ENCODE measurements around the gene RIBC1.
"Not testable (repeated sequence)": the region's sequence is repeated elsewhere in the genome, so short reads cannot be mapped to it uniquely, and the experiment has no call there.

RIBC1 gene

DNA sequence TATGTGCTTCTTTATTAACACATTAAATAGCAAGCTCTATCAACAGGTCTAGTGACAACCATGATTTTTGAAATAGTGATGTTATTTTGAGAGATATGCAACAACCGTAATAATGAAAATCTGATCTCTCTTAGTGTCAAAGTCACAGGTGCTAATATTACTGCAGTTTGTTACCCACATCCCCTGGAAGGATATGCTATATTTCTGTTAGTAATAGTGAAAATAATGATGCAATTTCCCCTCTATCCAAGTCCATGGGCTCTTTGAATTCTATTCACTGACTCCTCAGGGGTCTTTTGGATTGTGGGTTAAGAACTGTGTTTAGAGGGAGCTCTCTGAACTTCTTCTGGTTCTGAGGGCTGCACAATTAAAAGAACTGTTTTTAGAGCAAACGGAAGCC lies 14.5 kb downstream of the RIBC1 start:
- DNase-seq: no peak

DNA sequence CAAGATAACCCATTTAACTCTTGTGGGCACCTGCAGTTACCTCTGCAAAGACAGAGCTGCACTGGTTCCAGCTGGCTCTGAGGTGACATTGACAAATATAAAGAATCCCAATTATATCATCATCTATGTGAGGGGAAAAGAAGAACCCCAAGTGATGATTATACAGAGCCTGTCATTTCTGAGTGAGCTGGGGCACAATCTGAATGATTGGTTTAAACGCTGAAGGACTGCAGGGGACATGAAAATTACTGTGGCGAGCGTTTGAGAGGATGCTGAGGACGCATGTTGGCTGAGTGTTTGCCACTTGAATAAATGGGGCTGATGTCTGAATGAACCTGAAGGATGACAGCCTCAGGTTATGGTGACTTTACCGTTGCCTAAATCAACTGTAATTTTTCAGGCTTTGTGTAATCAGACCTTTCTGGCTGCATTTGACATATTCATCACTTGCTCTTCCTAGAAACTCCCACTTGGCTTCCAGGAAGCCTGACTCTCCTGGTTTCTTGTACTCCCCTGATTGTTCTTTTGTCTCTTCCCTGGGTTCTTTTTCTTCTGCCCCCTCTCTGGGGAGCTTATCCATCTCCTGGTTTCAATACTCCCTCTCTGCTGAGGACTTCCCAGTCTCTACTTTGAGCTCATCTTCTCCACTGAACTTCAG lies 15.6 kb downstream of the RIBC1 start:
- DNase-seq: peak; percentile 49

DNA sequence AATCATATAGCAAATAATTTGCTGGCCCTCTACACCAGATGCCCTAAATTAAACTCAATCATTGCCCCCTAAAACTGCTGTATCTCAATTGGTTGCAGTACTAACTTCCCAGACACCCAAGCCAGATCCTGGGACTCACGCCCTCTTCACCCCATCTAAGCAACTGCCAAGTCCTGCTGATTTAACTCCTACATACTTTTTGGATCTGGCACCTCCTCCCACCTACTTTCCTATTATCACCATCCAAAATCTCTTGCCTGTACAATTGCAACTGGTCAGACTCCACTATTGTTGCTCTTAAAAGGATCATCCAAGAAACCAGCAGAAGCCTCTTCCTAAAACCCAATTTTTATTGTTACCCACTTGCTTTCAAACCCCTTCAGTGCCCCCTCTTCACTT lies 16.2 kb downstream of the RIBC1 start:
- no peak for DNase-seq

DNA sequence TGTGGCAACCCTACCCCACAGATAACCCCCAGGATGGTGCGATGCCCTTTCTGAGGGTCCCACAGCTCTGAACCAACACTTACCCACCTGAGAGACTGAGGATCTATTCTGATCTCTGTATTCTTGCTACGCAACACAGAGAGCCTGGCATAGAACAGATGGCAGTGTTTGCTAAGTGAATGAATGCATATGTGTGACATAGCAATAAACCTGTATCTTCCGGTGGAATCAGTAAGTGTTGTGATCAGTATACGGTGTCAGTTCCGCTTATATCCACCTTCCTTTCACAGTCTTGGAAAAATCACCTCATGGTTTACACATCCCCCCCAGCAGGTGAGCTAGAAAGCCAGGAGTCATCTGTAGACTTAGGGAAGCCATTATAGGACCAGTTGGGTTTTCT lies 17.4 kb downstream of the RIBC1 start:
- peak; percentile 51 for DNase-seq

DNA sequence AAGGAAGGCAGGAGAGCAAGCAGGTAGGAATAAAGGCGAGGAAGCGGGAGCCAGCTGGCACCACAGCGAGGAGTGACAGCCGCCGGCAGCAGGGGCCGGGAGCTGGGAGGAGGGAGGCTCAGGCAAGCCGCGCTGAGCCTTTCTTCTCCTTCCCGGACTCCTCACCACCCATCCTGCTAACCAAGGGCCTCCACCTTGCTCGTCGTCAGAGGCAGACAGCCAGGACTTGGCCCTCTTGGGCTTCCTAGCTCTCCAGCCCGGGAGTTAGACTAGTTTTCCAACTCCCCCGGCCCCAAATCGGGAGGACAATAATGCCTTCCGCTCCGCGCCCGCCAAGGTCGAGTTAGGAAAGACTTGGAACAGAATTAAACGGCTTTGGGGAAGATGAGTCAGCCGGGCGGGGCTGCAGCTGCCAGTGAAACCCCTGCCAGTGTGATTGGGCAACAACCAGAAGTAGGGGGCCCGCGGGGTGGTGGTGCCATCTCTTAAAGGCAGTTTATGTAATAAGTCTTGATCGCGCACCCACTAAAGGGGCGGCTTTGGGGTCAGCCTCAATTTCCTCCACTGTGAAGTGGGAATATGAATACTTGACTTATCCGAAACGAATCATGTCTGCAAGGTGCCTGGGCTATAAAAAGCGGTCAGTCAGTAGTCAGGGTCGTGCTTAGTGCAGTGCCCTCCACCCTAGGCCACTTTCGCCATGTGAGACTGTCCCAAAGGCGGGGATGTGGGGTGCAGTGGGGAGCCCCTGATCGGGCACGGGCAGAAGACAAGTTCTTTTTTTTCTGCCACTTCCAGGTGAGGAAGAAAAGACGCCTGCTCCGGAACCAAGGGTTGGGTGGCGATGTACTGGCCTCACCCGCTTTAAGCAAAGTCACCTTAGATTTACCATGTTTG lies 18.2 kb downstream of the RIBC1 start:
- DNase-seq: peak; percentile 21

DNA sequence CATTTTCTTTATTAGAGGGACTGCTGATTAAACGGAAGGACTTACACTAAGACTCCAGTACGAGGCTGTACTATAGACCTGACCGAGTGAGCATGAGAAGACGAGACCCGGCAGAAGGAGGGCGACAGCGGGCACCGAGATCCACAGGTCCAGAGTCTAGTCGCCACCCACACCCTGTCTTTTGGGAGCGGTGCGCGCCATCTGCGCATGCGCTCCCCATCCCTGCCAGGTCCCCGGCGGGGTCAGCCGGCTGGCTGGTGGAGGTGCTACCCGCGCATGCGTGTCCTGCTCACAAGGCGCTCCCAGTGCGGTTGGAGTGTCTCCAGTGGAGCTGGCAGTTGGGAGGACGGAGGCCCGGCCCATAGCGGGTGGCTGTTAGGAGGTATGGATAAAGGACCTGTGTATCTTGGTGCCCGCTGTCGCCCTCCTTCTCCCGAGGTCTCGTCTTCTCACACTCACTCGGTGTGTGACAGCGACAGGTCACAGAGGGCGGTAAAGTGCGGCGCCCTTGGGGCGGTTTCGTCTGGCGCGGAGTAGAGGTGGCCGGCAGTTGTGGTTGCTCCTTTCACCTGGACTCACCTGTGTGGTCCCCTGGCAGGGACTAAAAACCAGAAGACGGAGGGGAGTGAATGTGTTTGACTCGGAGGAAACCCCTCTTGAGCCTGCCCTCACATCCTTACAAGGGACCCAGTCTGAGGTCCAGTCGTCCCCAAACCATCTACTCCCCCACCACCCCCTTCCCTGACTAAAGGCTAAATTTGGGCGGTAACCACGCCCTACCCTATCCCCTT lies 19.1 kb downstream of the RIBC1 start:
- DNase-seq: peak; percentile 92

DNA sequence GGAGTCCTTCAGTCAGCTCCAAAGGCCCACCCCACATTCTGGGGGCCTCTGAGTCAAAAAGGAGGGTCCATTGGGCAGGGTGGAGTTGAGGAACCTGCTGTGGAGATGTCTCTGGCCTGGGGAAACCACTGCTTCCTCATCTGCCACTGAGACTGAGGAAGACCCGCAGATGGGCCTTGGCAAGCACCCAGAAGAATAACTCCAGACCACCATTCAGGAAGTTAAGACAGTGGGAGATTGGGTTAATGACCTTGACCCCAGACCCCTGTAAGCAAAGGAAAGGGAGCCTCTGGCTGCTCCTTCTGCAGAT lies 19.6 kb downstream of the RIBC1 start:
- DNase-seq: no peak

DNA sequence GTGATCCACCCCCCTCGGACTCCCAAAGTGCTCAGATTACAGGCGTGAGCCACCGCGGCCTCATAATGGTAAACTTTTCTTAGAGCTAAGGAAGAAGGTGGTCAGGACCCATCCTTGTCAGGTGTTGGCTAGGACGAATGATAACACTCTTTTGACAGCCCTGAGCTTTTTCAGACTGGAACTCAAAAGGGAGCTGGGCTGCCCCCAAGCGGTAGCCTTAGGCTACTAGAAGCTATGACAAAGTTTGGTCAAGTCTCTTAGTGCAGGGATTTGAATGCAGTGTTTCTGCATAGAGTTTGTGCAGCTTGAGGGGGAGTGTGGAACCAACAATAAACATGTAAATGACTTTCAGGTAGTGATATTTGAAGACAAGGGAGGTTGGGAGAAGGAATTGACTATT lies 23.3 kb downstream of the RIBC1 start:
- DNase-seq: peak; percentile 41

DNA sequence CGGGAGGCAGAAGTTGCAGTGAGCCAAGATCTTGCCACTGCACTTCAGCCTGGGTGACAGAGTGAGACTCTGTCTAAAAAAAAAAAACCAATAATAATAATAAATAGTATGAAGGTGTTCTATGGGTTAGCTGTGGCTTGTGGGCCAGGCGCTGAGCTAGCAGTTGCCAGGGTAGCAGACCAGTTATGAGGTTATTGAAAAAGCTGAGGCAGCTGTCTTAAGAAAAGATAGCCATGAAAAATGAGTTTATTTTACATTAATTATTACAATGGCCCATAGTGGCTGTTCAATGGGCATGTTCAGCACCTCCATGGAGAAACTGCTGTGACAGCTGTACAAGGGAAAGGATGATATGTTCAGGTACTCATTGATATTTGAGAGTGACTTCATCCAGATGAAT lies 24.8 kb downstream of the RIBC1 start:
- no peak for DNase-seq

DNA sequence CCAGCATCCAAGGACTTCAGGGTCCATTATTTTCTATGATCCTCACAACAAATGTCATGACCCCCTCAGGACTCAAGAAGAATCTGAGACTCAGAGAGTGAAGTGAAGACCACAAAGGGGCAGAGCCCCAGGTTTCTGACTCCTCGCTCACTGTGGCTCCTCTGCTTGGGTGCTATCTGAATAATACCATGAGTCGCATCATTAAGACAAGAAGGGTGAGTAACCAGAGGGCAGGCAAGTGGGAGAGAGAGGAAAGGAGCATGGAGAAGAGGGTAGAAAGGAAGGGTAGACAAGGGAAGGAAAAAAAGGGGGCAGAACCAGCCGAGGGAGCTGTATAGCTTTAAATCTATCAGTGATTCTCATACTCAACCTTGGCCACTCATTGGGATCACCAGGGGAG lies 27.0 kb downstream of the RIBC1 start:
- no peak for DNase-seq

DNA sequence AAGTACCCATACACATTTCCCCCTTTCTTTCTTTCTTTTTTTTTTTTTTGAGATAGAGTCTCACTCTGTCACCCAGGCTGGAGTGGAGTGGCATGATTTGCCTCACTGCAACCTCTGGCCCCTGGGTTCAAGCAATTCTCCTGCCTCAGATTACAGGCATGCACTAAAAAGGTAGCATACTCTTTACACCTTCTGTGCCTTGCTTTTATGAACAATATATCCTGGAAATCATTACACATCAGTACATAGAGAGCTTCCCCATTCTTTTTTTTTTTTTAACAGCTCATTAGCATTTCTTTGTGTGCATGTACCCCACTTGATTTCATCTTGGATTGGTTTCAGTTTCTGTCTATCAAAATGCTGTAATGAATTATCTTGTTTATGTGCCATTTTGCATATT lies 30.1 kb downstream of the RIBC1 start:
- no peak for DNase-seq

DNA sequence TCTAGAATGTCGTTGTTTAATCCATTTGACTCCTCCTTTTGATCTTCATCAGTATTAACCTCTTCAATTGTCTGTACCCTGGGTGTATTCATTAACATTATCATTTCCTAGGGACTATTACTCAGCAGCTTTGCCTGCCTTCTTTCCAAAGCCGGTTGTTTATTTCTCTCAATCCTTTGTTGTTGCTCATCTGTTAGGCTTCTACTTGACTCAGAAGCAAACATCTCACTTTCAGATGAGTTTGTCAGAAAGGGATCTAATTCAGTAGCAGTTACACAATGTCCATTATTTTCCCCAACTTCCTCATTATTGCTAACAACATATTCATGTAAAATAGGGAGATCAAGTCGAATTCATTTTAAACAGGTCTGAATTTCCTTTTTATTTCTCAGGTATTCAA lies 33.6 kb downstream of the RIBC1 start:
- DNase-seq: no peak

DNA sequence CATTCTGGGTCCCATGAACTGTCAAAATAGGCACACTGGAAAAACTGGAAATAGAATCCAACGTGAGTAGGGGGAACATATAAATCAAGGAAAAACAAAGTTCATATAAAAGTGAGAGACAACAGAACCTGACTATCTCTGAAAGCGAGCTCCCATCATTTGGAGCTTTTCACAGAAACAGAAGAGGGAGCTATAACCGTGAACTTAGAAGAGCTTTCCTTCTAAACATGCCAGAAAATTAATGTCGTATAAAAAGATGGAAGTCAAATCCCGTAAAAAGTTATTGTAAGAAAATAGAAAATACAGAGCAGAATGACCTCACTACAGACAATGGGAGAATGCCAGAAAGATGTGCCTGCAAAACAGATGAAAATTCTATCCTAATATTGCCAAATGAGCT lies 35.4 kb downstream of the RIBC1 start:
- no peak for DNase-seq

DNA sequence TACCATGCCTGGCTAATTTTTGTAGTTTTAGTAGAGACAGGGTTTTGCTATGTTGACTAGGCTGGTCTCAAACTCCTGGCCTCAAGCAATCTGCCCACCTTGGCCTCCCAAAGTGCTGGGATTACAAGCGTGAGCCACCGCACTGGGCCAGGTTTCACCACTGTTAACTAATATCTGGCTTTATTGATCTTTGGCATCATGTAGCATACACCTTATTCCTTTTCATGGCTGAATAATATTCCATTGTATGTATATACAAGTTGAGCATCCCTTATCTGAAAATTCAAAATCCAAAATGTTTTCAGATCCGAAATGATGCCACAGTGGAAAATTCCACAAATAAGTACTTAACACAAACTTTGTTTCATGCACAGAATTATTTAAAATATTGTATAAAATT lies 46.0 kb downstream of the RIBC1 start:
- DNase-seq: not testable (repeated sequence)

DNA sequence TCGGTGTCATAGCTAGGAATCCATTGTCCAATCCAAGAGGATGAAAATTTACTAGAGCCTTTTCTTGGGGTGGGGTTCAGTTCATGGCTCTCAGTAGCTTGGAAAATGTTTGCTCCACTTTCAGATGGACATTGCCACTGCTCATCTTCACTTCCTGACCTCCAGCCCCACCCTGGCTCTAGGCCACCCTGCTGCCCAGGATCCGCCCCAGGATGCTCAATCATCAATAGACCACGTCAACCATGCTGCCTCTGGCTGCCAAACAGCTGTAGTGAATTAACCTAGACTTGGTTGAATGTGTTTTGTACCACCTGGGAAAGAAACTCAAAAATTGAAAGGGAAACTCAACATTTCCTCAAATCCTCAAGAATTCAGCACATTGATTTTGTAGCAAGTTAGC lies 48.7 kb downstream of the RIBC1 start:
- DNase-seq: no peak

DNA sequence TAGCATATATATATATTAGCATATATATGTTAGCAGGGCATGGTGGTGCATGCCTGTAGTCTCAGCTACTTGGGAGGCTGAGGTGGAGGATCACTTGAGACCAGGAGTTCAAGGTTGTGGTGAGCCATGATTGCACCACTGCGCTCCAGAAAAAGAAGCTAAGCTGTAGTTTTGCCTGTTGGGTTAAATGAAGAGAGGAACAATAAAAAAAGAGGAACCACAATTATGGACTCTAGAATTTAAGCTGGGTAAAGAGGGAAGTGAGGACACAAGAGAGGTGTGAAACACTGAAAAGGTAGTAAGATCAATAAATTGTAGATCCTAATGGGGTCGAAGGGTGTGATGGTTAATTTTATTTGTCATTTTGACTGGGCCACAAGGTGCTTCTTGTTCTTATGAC lies 52.0 kb downstream of the RIBC1 start:
- DNase-seq: no peak

DNA sequence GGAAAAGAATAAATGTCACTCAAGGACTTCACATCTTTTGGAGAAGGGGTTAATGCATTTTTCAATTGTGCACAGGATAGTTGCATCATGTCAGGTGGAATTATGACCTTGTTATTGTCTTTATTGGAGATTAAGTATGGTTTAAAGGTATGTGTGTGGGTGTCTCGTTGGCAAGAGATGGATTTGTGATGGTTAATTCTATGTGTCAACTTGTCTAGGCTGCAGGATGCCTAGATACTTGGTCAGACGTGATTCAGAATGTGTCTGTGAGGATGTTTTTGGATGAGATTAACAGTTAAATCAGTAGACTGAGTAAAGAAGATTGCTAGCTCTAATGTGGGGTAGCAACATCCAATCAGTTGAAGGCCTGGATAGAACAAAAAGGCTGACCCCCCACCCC lies 53.7 kb downstream of the RIBC1 start:
- DNase-seq: no peak

DNA sequence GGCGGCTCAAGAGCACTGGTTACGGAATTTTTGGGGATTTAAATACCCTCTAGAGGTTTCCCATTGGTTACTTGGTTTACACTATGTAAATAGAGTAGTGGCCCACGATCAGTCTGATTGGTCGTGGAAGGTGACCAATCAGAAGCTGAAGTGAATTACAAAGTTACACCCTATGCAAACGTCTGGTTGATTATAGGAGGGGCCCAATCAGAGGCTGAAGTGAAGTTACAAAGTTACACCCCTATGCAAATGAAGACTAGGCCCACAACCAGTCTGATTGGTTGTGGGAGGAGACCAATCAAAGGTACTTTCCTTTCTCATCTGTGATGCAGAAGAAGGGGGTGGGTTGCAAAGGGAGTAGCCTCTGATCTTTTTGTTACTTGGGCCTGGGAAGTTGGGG lies 56.6 kb downstream of the RIBC1 start:
- DNase-seq: no peak

Data from NCI-H1092 (cell line).